SK-N-SH (cell line): ENCODE results near the gene PALLD. TPM values are rescaled to one million over a fixed set of nuclear protein-coding genes. Genes with fewer than 3 reads are reported as not detected.

ENCODE experiments used
- CTCF ChIA-PET: fragments of 300-600, 350-600 bp; formaldehyde crosslinking; extraction: SDS; loops from one replicate; lab custom pipeline; 2021; lab: Yijun Ruan, JAX
- POLR2A ChIA-PET: fragments of 350-600 bp; sonication (Branson Sonifier 250); formaldehyde crosslinking; extraction: SDS; loops from one replicate; lab custom pipeline; 2020; ENCODE audit warnings: antibody characterized with exemption, inconsistent platforms; lab: Yijun Ruan, JAX
- DNase-seq: peaks from one replicate; pipeline ENCODE4 v3.0.0; 2012
- H2AFZ ChIP-seq: fragments of 200-600 bp; sonication (generic); 2 replicates; pipeline ENCODE4 v1.8.1; 2016; ENCODE audit warnings: antibody characterized with exemption, mild to moderate bottlenecking, low read depth
- H3F3A ChIP-seq: fragments of 200-600 bp; sonication (generic); replicated peaks from 2 replicates; pipeline ENCODE3; 2016; ENCODE audit warnings: antibody characterized with exemption, mild to moderate bottlenecking; ENCODE audit not compliant: insufficient read depth
- H3K27ac ChIP-seq, 2 experiments: fragments of 200-500 bp in 1 of 2; fragments of 200-600 bp in 1 of 2; sonication (Bioruptor generic) in 1 of 2; sonication (generic), shearing (Covaris generic) in 1 of 2; 2 replicates each; pipeline versions ENCODE4 v1.5.1 to v1.6.1; 2014 to 2016; ENCODE audit warnings: low read depth in 2 of 2, inconsistent platforms in 1 of 2, low read length in 1 of 2, mild to moderate bottlenecking in 1 of 2, mixed read lengths in 1 of 2
- H3K27me3 ChIP-seq: fragments of 200-600 bp; sonication (generic), shearing (Covaris generic); 2 replicates; pipeline ENCODE4 v1.6.1; 2016; ENCODE audit warnings: mixed run types; ENCODE audit not compliant: insufficient read depth
- H3K36me3 ChIP-seq, 2 experiments: fragments of 200-500 bp in 1 of 2; fragments of 200-600 bp in 1 of 2; sonication (Bioruptor generic) in 1 of 2; sonication (generic) in 1 of 2; replicated peaks in 1 of 2; 2 replicates each; pipeline versions ENCODE3 to v1.5.1; 2014 to 2016; ENCODE audit warnings: low read length in 1 of 2, mild to moderate bottlenecking in 1 of 2; ENCODE audit not compliant: insufficient read depth in 2 of 2, control insufficient read depth in 1 of 2
- H3K4me1 ChIP-seq, 2 experiments: fragments of 200-500 bp in 1 of 2; fragments of 200-600 bp in 1 of 2; sonication (Bioruptor generic) in 1 of 2; sonication (generic), shearing (Covaris generic) in 1 of 2; 2 replicates each; pipeline versions ENCODE4 v1.5.1 to v1.6.1; 2014 to 2016; ENCODE audit warnings: low read depth in 1 of 2, low read length in 1 of 2, mixed run types in 1 of 2; ENCODE audit not compliant: insufficient read depth in 2 of 2, control insufficient read depth in 1 of 2
- H3K4me2 ChIP-seq: fragments of 200-600 bp; sonication (generic), shearing (Covaris generic); 2 replicates; pipeline ENCODE4 v1.6.1; 2017; ENCODE audit warnings: mixed run types
- H3K4me3 ChIP-seq, 2 experiments: fragments of 200-500 bp in 1 of 2; fragments of 200-600 bp in 1 of 2; sonication (Bioruptor generic) in 1 of 2; sonication (generic), shearing (Covaris generic) in 1 of 2; 2 replicates each; pipeline versions ENCODE4 v1.5.1 to v1.8.1; 2014 to 2016; ENCODE audit warnings: low read depth in 2 of 2, inconsistent platforms in 1 of 2, low read length in 1 of 2, mild to moderate bottlenecking in 1 of 2, mixed read lengths in 1 of 2, moderate library complexity in 1 of 2
- H3K79me2 ChIP-seq: fragments of 200-600 bp; sonication (generic); 2 replicates; pipeline ENCODE4 v1.8.1; 2017; ENCODE audit warnings: mild to moderate bottlenecking; ENCODE audit not compliant: insufficient read depth
- H3K9ac ChIP-seq: fragments of 200-600 bp; sonication (generic); 2 replicates; pipeline ENCODE4 v1.6.1; 2017; ENCODE audit warnings: mixed run types
- H3K9me2 ChIP-seq: fragments of 200-600 bp; sonication (generic); 2 replicates; pipeline ENCODE4 v1.6.1; 2017; ENCODE audit warnings: mixed run types
- H3K9me3 ChIP-seq: fragments of 200-600 bp; sonication (generic); 2 replicates; pipeline ENCODE4 v1.6.1; 2017; ENCODE audit warnings: mixed run types, mild to moderate bottlenecking, moderate library complexity
- H4K20me1 ChIP-seq: fragments of 200-600 bp; sonication (generic); 2 replicates; pipeline ENCODE4 v1.6.1; 2017; ENCODE audit warnings: mild to moderate bottlenecking, mixed run types; ENCODE audit not compliant: insufficient read depth
- ELF1 ChIP-seq: IDR thresholded peaks from 2 replicates; pipeline ENCODE4 v1.4.0; 2012
- EP300 ChIP-seq, 2 experiments: IDR thresholded peaks; 2 replicates each; pipeline versions ENCODE4 v1.4.0 to v1.6.1; 2012; ENCODE audit warnings: borderline replicate concordance in 1 of 2, low read depth in 1 of 2, low read length in 1 of 2
- EZH2phosphoT487 ChIP-seq: fragments of 200-600 bp; sonication (generic); IDR thresholded peaks from 2 replicates; pipeline ENCODE4 v1.6.1; 2017; ENCODE audit warnings: low read depth, mixed run types, mild to moderate bottlenecking, antibody characterized with exemption, moderate library complexity, borderline replicate concordance
- FOSL2 ChIP-seq: IDR thresholded peaks from 2 replicates; pipeline ENCODE4 v1.4.0; 2012; ENCODE audit warnings: low read depth, mild to moderate bottlenecking, moderate library complexity, borderline replicate concordance
- FOXM1 ChIP-seq: IDR thresholded peaks from 2 replicates; pipeline ENCODE4 v1.4.0; 2012; ENCODE audit warnings: low read depth, mild to moderate bottlenecking
- GABPA ChIP-seq: IDR thresholded peaks from 2 replicates; pipeline ENCODE4 v1.4.0; 2012; ENCODE audit warnings: low read depth, mild to moderate bottlenecking
- IRF3 ChIP-seq: fragments of 150-350 bp; IDR thresholded peaks from 2 replicates; pipeline ENCODE4 v1.6.1; 2016; ENCODE audit warnings: mild to moderate bottlenecking, low read depth, low read length
- JUND ChIP-seq: IDR thresholded peaks from 2 replicates; pipeline ENCODE4 v1.4.0; 2012
- MEF2A ChIP-seq: IDR thresholded peaks from 2 replicates; pipeline ENCODE4 v1.4.0; 2012; ENCODE audit warnings: low read depth, borderline replicate concordance
- MXI1 ChIP-seq: IDR thresholded peaks from 2 replicates; pipeline ENCODE4 v1.6.1; 2012; ENCODE audit warnings: mild to moderate bottlenecking, low read depth, low read length, improper control_type of control experiment
- NFIC ChIP-seq: IDR thresholded peaks from 2 replicates; pipeline ENCODE4 v1.4.0; 2012; ENCODE audit warnings: borderline replicate concordance
- NRF1 ChIP-seq: IDR thresholded peaks from 2 replicates; pipeline ENCODE4 v1.6.1; 2012; ENCODE audit warnings: low read depth, mild to moderate bottlenecking, low read length
- POLR2AphosphoS5 ChIP-seq: IDR thresholded peaks from 2 replicates; pipeline ENCODE4 v1.6.1; 2012; ENCODE audit warnings: low read depth, low read length
- RCOR1 ChIP-seq: fragments of 150-350 bp; IDR thresholded peaks from 2 replicates; pipeline ENCODE4 v1.6.1; 2017; ENCODE audit warnings: antibody characterized with exemption, low read length
- RXRA ChIP-seq: IDR thresholded peaks from 2 replicates; pipeline ENCODE4 v1.4.0; 2012; ENCODE audit warnings: low read depth, mild to moderate bottlenecking, borderline replicate concordance
- SIN3A ChIP-seq: IDR thresholded peaks from 2 replicates; pipeline ENCODE4 v1.6.1; 2012; ENCODE audit warnings: low read depth, mild to moderate bottlenecking, low read length, moderate library complexity, borderline replicate concordance
- SMC3 ChIP-seq: IDR thresholded peaks from 2 replicates; pipeline ENCODE4 v1.6.1; 2012; ENCODE audit warnings: low read depth, low read length, improper control_type of control experiment
- TAF1 ChIP-seq: IDR thresholded peaks from 2 replicates; pipeline ENCODE4 v1.6.1; 2012; ENCODE audit warnings: low read depth, mild to moderate bottlenecking, low read length, moderate library complexity, borderline replicate concordance
- TCF12 ChIP-seq: IDR thresholded peaks from 2 replicates; pipeline ENCODE4 v1.4.0; 2012
- TEAD4 ChIP-seq: IDR thresholded peaks from 2 replicates; pipeline ENCODE4 v1.4.0; 2012; ENCODE audit warnings: mild to moderate bottlenecking, borderline replicate concordance; ENCODE audit not compliant: insufficient read depth
- ZBTB33 ChIP-seq: IDR thresholded peaks from 2 replicates; pipeline ENCODE4 v1.4.0; 2012; ENCODE audit warnings: low read depth, borderline replicate concordance
- WGBS: methylation state at CpG from one replicate; pipeline ENCODE4 v1.1.6; 2017; ENCODE audit warnings: low lambda C conversion rate; 5-methylcytosine and 5-hydroxymethylcytosine counted together
- polyA plus RNA-seq, 3 experiments: library from polyadenylated mRNA; depleted of rRNA; stranded (reverse); fragments of >200 nt; gene quantifications; 2 replicates each; pipeline ENCODE4 v1.2.3, GENCODE V29; 2012
- TF ChIP-seq, protein P1 (sequence below): IDR thresholded peaks from 2 replicates; pipeline ENCODE4; 2012
- TF ChIP-seq, protein P2 (sequence below): IDR thresholded peaks from 2 replicates; pipeline ENCODE4 v1.4.0; 2012; ENCODE audit warnings: low read depth, borderline replicate concordance

The PALLD gene
- polyA plus RNA-seq, 1 of the 3 experiments (the other 2 are of a cell fraction): 33.0 TPM

- no peaks in the 10 kb centered on the region for H3K9me2 ChIP-seq
- H3K9ac ChIP-seq: no peak overlapping the region; the same call in 1 of the 2 replicates
- CTCF ChIA-PET: interaction anchor here (0.7 to 1.3 kb wide), 3 partner anchors 15 to 34 kb away, joined by 3 to 5 read pairs (median 3); no protein-coding TSS in a partner anchor
- peaks cover 3 to 39% of the 10 kb centered on the region in 2 experiments; a peak in 3 of 4 replicates for H3K4me1 ChIP-seq
- no peak overlapping the region for H2AFZ ChIP-seq
- DNase-seq: no peak
- H3F3A ChIP-seq: peaks cover 33% of the 10 kb centered on the region
- no peaks in the 10 kb centered on the region for H3K9me3 ChIP-seq
- no peaks in the 10 kb centered on the region for H3K27me3 ChIP-seq
- H4K20me1 ChIP-seq: no peaks in the 10 kb centered on the region
- H3K4me3 ChIP-seq: no peak overlapping the region
- H3K27ac ChIP-seq: peak overlapping the region; percentile 60 to 66; a peak in 3 of 4 replicates
- H3K79me2 ChIP-seq: no peaks in the 10 kb centered on the region
- H3K4me2 ChIP-seq: peak overlapping the region; percentile 27; the same call in 1 of the 2 replicates
- no peaks in the 10 kb centered on the region for H3K36me3 ChIP-seq
- POLR2A ChIA-PET: no interaction called here
- TF ChIP-seq EP300 (IDR thresholded peaks at IDR 0.05; ENCODE audit: borderline replicate concordance in 1 of 2, low read depth in 1 of 2, low read length in 1 of 2) (peak in 1 of 2 experiments; percentile 60; a peak in 2 of 4 replicates), RCOR1 (no peak), ZBTB33 (no peak), NFIC (peak; percentile 82), SMC3 (no peak), IRF3 (no peak), GABPA (no peak), SIN3A (0 out of 2 replicates have a peak, but pooled peaks have one; percentile 28), MEF2A (peak; percentile 4; the same call in 1 of the 2 replicates), MXI1 (no peak), NRF1 (no peak), JUND (peak; percentile 89), FOSL2 (peak; percentile 93), TCF12 (peak; percentile 76), ELF1 (no peak), TEAD4 (peak; percentile 81), RXRA (peak; percentile 51; the same call in 1 of the 2 replicates), FOXM1 (no peak), EZH2phosphoT487 (no peak), TAF1 (no peak), POLR2AphosphoS5 (peak; percentile 52; the same call in 1 of the 2 replicates)
- TF ChIP-seq, protein P1, sequence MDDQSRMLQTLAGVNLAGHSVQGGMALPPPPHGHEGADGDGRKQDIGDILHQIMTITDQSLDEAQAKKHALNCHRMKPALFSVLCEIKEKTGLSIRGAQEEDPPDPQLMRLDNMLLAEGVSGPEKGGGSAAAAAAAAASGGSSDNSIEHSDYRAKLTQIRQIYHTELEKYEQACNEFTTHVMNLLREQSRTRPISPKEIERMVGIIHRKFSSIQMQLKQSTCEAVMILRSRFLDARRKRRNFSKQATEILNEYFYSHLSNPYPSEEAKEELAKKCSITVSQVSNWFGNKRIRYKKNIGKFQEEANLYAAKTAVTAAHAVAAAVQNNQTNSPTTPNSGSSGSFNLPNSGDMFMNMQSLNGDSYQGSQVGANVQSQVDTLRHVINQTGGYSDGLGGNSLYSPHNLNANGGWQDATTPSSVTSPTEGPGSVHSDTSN: peak; percentile 79
- TF ChIP-seq, protein P2, sequence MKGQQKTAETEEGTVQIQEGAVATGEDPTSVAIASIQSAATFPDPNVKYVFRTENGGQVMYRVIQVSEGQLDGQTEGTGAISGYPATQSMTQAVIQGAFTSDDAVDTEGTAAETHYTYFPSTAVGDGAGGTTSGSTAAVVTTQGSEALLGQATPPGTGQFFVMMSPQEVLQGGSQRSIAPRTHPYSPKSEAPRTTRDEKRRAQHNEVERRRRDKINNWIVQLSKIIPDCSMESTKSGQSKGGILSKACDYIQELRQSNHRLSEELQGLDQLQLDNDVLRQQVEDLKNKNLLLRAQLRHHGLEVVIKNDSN: no peak
- WGBS: 48% methylated on average over 7 of the region's 7 CpGs
Observed at GRCh38 chr4:168604496-168605373, 107.9 kb downstream of the PALLD start.
